Endodermal cell (in vitro differentiated cells): ENCODE data around the gene TRAIP. TPM values are rescaled to one million over a fixed set of nuclear protein-coding genes. Genes with fewer than 3 reads are reported as not detected.

ENCODE experiments used
- DNase-seq: peaks from one replicate; pipeline ENCODE4 v3.0.0-alpha.2; 2017
- H3K27ac ChIP-seq: 2 replicates; pipeline ENCODE4 v1.5.1; 2013; ENCODE audit warnings: mild to moderate bottlenecking, low read depth, low read length, moderate library complexity
- H3K27me3 ChIP-seq: 2 replicates; pipeline ENCODE4 v1.6.1; 2013; ENCODE audit warnings: mild to moderate bottlenecking, low read length, moderate library complexity; ENCODE audit not compliant: insufficient read depth, control insufficient read depth, poor library complexity, severe bottlenecking
- H3K36me3 ChIP-seq: 2 replicates; pipeline ENCODE4 v1.7.0; 2013; ENCODE audit warnings: mild to moderate bottlenecking, low read length, moderate library complexity; ENCODE audit not compliant: control insufficient read depth, insufficient read depth
- H3K4me1 ChIP-seq: one replicate; pipeline ENCODE4 v1.7.0; 2013; ENCODE audit warnings: low read length; ENCODE audit not compliant: control insufficient read depth, insufficient read depth
- H3K4me3 ChIP-seq: 2 replicates; pipeline ENCODE4 v1.5.1; 2013; ENCODE audit warnings: mild to moderate bottlenecking, low read length, moderate library complexity
- H3K9ac ChIP-seq: 2 replicates; pipeline ENCODE4 v1.6.1; 2013; ENCODE audit warnings: mild to moderate bottlenecking, low read length, moderate library complexity; ENCODE audit not compliant: poor library complexity, severe bottlenecking; ENCODE audit errors: extremely low read depth
- H3K9me3 ChIP-seq: 2 replicates; pipeline ENCODE4 v1.6.1; 2013; ENCODE audit warnings: mild to moderate bottlenecking, low read length, moderate library complexity; ENCODE audit not compliant: control insufficient read depth
- H3K27ac Mint-ChIP-seq: 2 replicates; pipeline ENCODE4 v1.8.0; 2020; ENCODE audit warnings: mixed read lengths
- H3K27me3 Mint-ChIP-seq: 2 replicates; pipeline ENCODE4 v1.8.0; 2021; ENCODE audit warnings: mild to moderate bottlenecking, mixed read lengths; ENCODE audit not compliant: insufficient read depth
- H3K36me3 Mint-ChIP-seq: 2 replicates; pipeline ENCODE4 v1.8.0; 2020; ENCODE audit warnings: low read depth, mixed read lengths
- H3K4me1 Mint-ChIP-seq: 2 replicates; pipeline ENCODE4 v1.8.0; 2020; ENCODE audit warnings: mixed read lengths
- H3K4me3 Mint-ChIP-seq: 2 replicates; pipeline ENCODE4 v1.8.0; 2020; ENCODE audit warnings: mild to moderate bottlenecking, moderate library complexity, mixed read lengths
- H3K9me3 Mint-ChIP-seq: 2 replicates; pipeline ENCODE4 v1.8.0; 2020; ENCODE audit warnings: mild to moderate bottlenecking, mixed read lengths
- CTCF ChIP-seq: fragments of 200-600 bp; sonication (generic); conservative IDR thresholded peaks from 2 replicates; pipeline ENCODE4 v1.5.0; 2021; ENCODE audit warnings: antibody characterized with exemption, mild to moderate bottlenecking
- WGBS, 2 experiments: methylation state at CpG; one replicate each; pipeline versions ENCODE4 v1.1.5 to v1.1.7; 2013; ENCODE audit warnings: missing lambda C conversion rate in 2 of 2, mixed read lengths in 1 of 2; ENCODE audit not compliant: insufficient coverage in 1 of 2, insufficient read length in 1 of 2; 5-methylcytosine and 5-hydroxymethylcytosine counted together
- total RNA-seq, 2 donors: library from RNA; stranded (reverse); fragmentation: NEBNext Ultra II Directional in 1 of 2; extraction: Animal tissue kit (Norgen Biotek cat#: 25700) in 1 of 2; gene quantifications; 2 replicates in 1 of 2; 3 replicates in 1 of 2; pipeline ENCODE4 v1.2.1, GENCODE V29; 2021

The TRAIP gene
- total RNA-seq, 2 donors from 2014 or later, result 22.3 to 32.8 TPM

GRCh38 chr3:49794926-49795905, 61.1 kb downstream of the TRAIP start:
- H3K27me3 Mint-ChIP-seq, result peaks cover 17% of the 10 kb centered on the region
- no peaks in the 10 kb centered on the region for H3K4me1 ChIP-seq
- H3K4me1 Mint-ChIP-seq, result no peaks in the 10 kb centered on the region
- no peaks in the 10 kb centered on the region for H3K9me3 ChIP-seq
- no peak for TF ChIP-seq CTCF
- H3K4me3 ChIP-seq, result no peak overlapping the region
- no peak overlapping the region for H3K4me3 Mint-ChIP-seq
- WGBS, 2 experiments, result 92 to 98% methylated on average over 15 to 24 of the region's 24 CpGs
- H3K27ac ChIP-seq, result no peak overlapping the region
- H3K36me3 Mint-ChIP-seq, result no peaks in the 10 kb centered on the region
- H3K27ac Mint-ChIP-seq, result no peak overlapping the region
- peak; percentile 48 for DNase-seq
- H3K36me3 ChIP-seq, result no peaks in the 10 kb centered on the region
- no peaks in the 10 kb centered on the region for H3K9me3 Mint-ChIP-seq
- H3K27me3 ChIP-seq, result no peaks in the 10 kb centered on the region
- H3K9ac ChIP-seq, result no peak overlapping the region

- Mint-ChIP-seq H3K27me3 (peaks cover 13% of the 10 kb centered on the region), H3K4me3 (no peak overlapping the region), H3K27ac (no peak overlapping the region), H3K36me3 (no peaks in the 10 kb centered on the region), H3K4me1 (no peaks in the 10 kb centered on the region), H3K9me3 (no peaks in the 10 kb centered on the region)
- no peak overlapping the region for H3K9ac ChIP-seq
- H3K4me1 ChIP-seq, result no peaks in the 10 kb centered on the region
- no peak for DNase-seq
- H3K36me3 ChIP-seq, result no peaks in the 10 kb centered on the region
- WGBS, 2 experiments, result 91 to 94% methylated on average over 4 of the region's 4 CpGs
- H3K4me3 ChIP-seq, result no peak overlapping the region
- no peak overlapping the region for H3K27ac ChIP-seq
- H3K27me3 ChIP-seq, result no peaks in the 10 kb centered on the region
- no peak for TF ChIP-seq CTCF
- H3K9me3 ChIP-seq, result no peaks in the 10 kb centered on the region
Measured at GRCh38 chr3:49794431-49794830, 61.9 kb downstream of the TRAIP start.

GRCh38 chr3:49793486-49794085, 62.8 kb downstream of the TRAIP start:
- H3K9ac ChIP-seq, result no peak overlapping the region
- Mint-ChIP-seq H3K36me3 (no peaks in the 10 kb centered on the region), H3K4me3 (no peak overlapping the region), H3K27ac (no peak overlapping the region), H3K27me3 (peaks cover 5% of the 10 kb centered on the region), H3K4me1 (no peaks in the 10 kb centered on the region), H3K9me3 (no peaks in the 10 kb centered on the region)
- H3K27me3 ChIP-seq, result no peaks in the 10 kb centered on the region
- H3K4me1 ChIP-seq, result no peaks in the 10 kb centered on the region
- no peak overlapping the region for H3K4me3 ChIP-seq
- H3K36me3 ChIP-seq, result no peaks in the 10 kb centered on the region
- WGBS, 2 experiments, result 93 to 94% methylated on average over 9 to 13 of the region's 13 CpGs
- no peak for DNase-seq
- no peak overlapping the region for H3K27ac ChIP-seq
- H3K9me3 ChIP-seq, result no peaks in the 10 kb centered on the region
- TF ChIP-seq CTCF, result no peak
